ENCODE results near the gene FRMD6. TPM values are rescaled to one million over a fixed set of nuclear protein-coding genes. Genes with fewer than 3 reads are reported as not detected.

FRMD6 gene
- total and polyA plus RNA-seq, 10 of the 15 experiments (the other 5 are each of a cell fraction or from before 2014, with no cell fraction given) = 0.86 to 7.8 (median 3.3) TPM

- SMC1A ChIA-PET (ENCODE audit: uncharacterized antibody, unreplicated experiment) = interaction anchor here (1.0 kb wide), 1 partner anchor 160 kb away, joined by 3 read pairs; no protein-coding TSS in a partner anchor
- 41% methylated on average over 1 of the region's 1 CpG for WGBS (ENCODE audit: insufficient coverage, insufficient replicate concordance, low lambda C conversion rate, missing lambda C conversion rate)
- no peak overlapping the region for H3K9ac ChIP-seq (ENCODE audit: control insufficient read depth, insufficient read depth, low read length)
- CTCF ChIA-PET = interaction anchor here (0.9 kb wide), 1 partner anchor 36 kb away, joined by 3 read pairs; the partner anchor contains the start of gene FRMD6
- no peak overlapping the region for H2AFZ ChIP-seq (ENCODE audit: control insufficient read depth, low read depth, low read length)
- H3K9me3 ChIP-seq (replicated peaks; ENCODE audit: control insufficient read depth, insufficient read depth, low read length) = no peaks in the 10 kb centered on the region
- H3K79me2 ChIP-seq (ENCODE audit: control insufficient read depth, insufficient read depth, low read length) = no peaks in the 10 kb centered on the region
- H3K27ac ChIP-seq (ENCODE audit: control insufficient read depth, insufficient read depth) = no peak overlapping the region
- RAD21 ChIA-PET (ENCODE audit: unreplicated experiment) = no interaction called here
- no peaks in the 10 kb centered on the region for H4K20me1 ChIP-seq (ENCODE audit: control insufficient read depth, insufficient read depth)
- H3K4me2 ChIP-seq (ENCODE audit: control insufficient read depth, insufficient read depth) = no peak overlapping the region
- H3K4me1 ChIP-seq (ENCODE audit: control insufficient read depth, insufficient read depth, low read length) = peaks cover 7% of the 10 kb centered on the region; the same call in 1 of the 2 replicates
- FAIRE-seq (no peak), DNase-seq (ENCODE audit: low read depth, low spot score) (no peak), ATAC-seq (no peak)
- intact Hi-C loops (cut with micrococcal nuclease; ENCODE audit: unreplicated experiment) (no loop called here), in situ Hi-C loops (cut with MboI) (no loop called here)
- BruUV-seq (replicated peaks) = no TSS peak
- POLR2A ChIA-PET = no interaction called here
- H3K36me3 ChIP-seq (ENCODE audit: control insufficient read depth in 2 of 2, insufficient read depth in 2 of 2, low read length in 1 of 2) = no peaks in the 10 kb centered on the region
- TF ChIP-seq EGR1 (IDR thresholded peaks at IDR 0.05; ENCODE audit: borderline replicate concordance in 1 of 2, low read depth in 2 of 2, low read length in 2 of 2) (no peak), NR2C1 (IDR thresholded peaks at IDR 0.05) (no peak), RELA (IDR thresholded peaks at IDR 0.05; ENCODE audit: borderline replicate concordance, partially characterized antibody) (no peak), ZZZ3 (IDR thresholded peaks at IDR 0.05; ENCODE audit: control insufficient read depth, insufficient read length, low read depth) (no peak), STAT3 (IDR thresholded peaks at IDR 0.05; ENCODE audit: low read depth, low read length) (no peak), HDAC2 (IDR thresholded peaks at IDR 0.05) (no peak), BRCA1 (IDR thresholded peaks at IDR 0.05; ENCODE audit: low read depth, low read length) (no peak), E2F4 (IDR thresholded peaks at IDR 0.05; ENCODE audit: low read depth, low read length) (no peak), JUNB (IDR thresholded peaks at IDR 0.05) (no peak)
- no peaks in the 10 kb centered on the region; a peak in 1 of 4 replicates for H3K27me3 ChIP-seq (replicated peaks in 1 of 2; ENCODE audit: control insufficient read depth in 2 of 2, insufficient read depth in 2 of 2, low read length in 1 of 2)
- H3K4me3 ChIP-seq = no peak overlapping the region
Measured at GRCh38 chr14:51616256-51616655, 35.5 kb upstream of the FRMD6 start.
